HEK293 (cell line): ENCODE data around the gene CHMP5.
A peak's percentile ranks its signal among the peaks of the same experiment; 100 is the strongest.

ENCODE experiments used
- KLF10 ChIP-seq: fragments of 450-650 bp; IDR thresholded peaks from 2 replicates; pipeline ENCODE4 v1.5.1; 2018; ENCODE audit warnings: missing biosample characterization, mild to moderate bottlenecking, missing genetic modification characterization
- MZF1 ChIP-seq: fragments of 450-650 bp; formaldehyde crosslinking; IDR thresholded peaks from 2 replicates; pipeline ENCODE4 v1.5.1; 2017; ENCODE audit warnings: missing biosample characterization, missing genetic modification characterization, borderline replicate concordance
- ZBTB17 ChIP-seq: fragments of 450-650 bp; formaldehyde crosslinking; IDR thresholded peaks from 2 replicates; pipeline ENCODE4 v1.5.1; 2016; ENCODE audit warnings: missing biosample characterization, missing genetic modification characterization
- ZNF174 ChIP-seq: fragments of 450-650 bp; formaldehyde crosslinking; IDR thresholded peaks from 2 replicates; pipeline ENCODE4 v1.5.0; 2017; ENCODE audit warnings: missing biosample characterization, mild to moderate bottlenecking, missing genetic modification characterization
- ZNF202 ChIP-seq: fragments of 450-650 bp; formaldehyde crosslinking; IDR thresholded peaks from 2 replicates; pipeline ENCODE4 v1.5.1; 2016; ENCODE audit warnings: missing biosample characterization, missing genetic modification characterization, borderline replicate concordance
- ZNF211 ChIP-seq: fragments of 450-650 bp; formaldehyde crosslinking; IDR thresholded peaks from 2 replicates; pipeline ENCODE4 v1.5.1; 2016; ENCODE audit warnings: low read depth, missing biosample characterization, missing genetic modification characterization
- ZNF394 ChIP-seq: fragments of 450-650 bp; formaldehyde crosslinking; IDR thresholded peaks from 2 replicates; pipeline ENCODE4 v1.5.1; 2016; ENCODE audit warnings: missing biosample characterization, missing genetic modification characterization, mild to moderate bottlenecking, moderate library complexity, borderline replicate concordance
- ZNF404 ChIP-seq: fragments of 450-650 bp; formaldehyde crosslinking; IDR thresholded peaks from 2 replicates; pipeline ENCODE4 v1.5.1; 2017; ENCODE audit warnings: missing biosample characterization, missing genetic modification characterization
- ZNF501 ChIP-seq: fragments of 450-650 bp; formaldehyde crosslinking; IDR thresholded peaks from 2 replicates; pipeline ENCODE4 v1.5.1; 2016; ENCODE audit warnings: missing biosample characterization, missing genetic modification characterization
- ZNF530 ChIP-seq: fragments of 450-650 bp; formaldehyde crosslinking; IDR thresholded peaks from 2 replicates; pipeline ENCODE4 v1.5.1; 2016; ENCODE audit warnings: low read depth, missing biosample characterization, missing genetic modification characterization
- ZNF558 ChIP-seq: fragments of 450-650 bp; formaldehyde crosslinking; IDR thresholded peaks from 2 replicates; pipeline ENCODE4 v1.5.1; 2016; ENCODE audit warnings: missing biosample characterization, missing genetic modification characterization
- ZNF600 ChIP-seq: fragments of 450-650 bp; formaldehyde crosslinking; IDR thresholded peaks from 2 replicates; pipeline ENCODE4 v1.5.1; 2016; ENCODE audit warnings: missing biosample characterization, missing genetic modification characterization
- ZNF701 ChIP-seq: fragments of 450-650 bp; formaldehyde crosslinking; IDR thresholded peaks from 2 replicates; pipeline ENCODE4 v1.5.1; 2016; ENCODE audit warnings: missing biosample characterization, missing genetic modification characterization
- ZNF768 ChIP-seq: fragments of 450-650 bp; formaldehyde crosslinking; IDR thresholded peaks from 2 replicates; pipeline ENCODE4 v1.5.1; 2018; ENCODE audit warnings: missing biosample characterization, mild to moderate bottlenecking, missing genetic modification characterization
- ZNF785 ChIP-seq: fragments of 450-650 bp; formaldehyde crosslinking; IDR thresholded peaks from 2 replicates; pipeline ENCODE4 v1.5.1; 2016; ENCODE audit warnings: missing biosample characterization, missing genetic modification characterization
- ZSCAN23 ChIP-seq: fragments of 450-650 bp; formaldehyde crosslinking; IDR thresholded peaks from 2 replicates; pipeline ENCODE4 v1.5.1; 2016; ENCODE audit warnings: missing biosample characterization, missing genetic modification characterization
- TF ChIP-seq, protein P1 (sequence below): fragments of 450-650 bp; formaldehyde crosslinking; IDR thresholded peaks from 2 replicates; pipeline ENCODE4 v1.5.1; 2016; ENCODE audit warnings: missing biosample characterization, missing genetic modification characterization
- TF ChIP-seq, protein P2 (sequence below): fragments of 450-650 bp; formaldehyde crosslinking; IDR thresholded peaks from 2 replicates; pipeline ENCODE4 v1.5.1; 2016; ENCODE audit warnings: missing biosample characterization, missing genetic modification characterization, low read depth
- TF ChIP-seq, protein P3 (sequence below): fragments of 450-650 bp; formaldehyde crosslinking; IDR thresholded peaks from 2 replicates; pipeline ENCODE4 v1.5.1; 2016; ENCODE audit warnings: missing biosample characterization, missing genetic modification characterization
- TF ChIP-seq, protein P4 (sequence below): fragments of 450-650 bp; formaldehyde crosslinking; IDR thresholded peaks from 2 replicates; pipeline ENCODE4 v1.5.1; 2016; ENCODE audit warnings: missing biosample characterization, missing genetic modification characterization
- TF ChIP-seq, protein P5 (sequence below): fragments of 450-650 bp; formaldehyde crosslinking; IDR thresholded peaks from 2 replicates; pipeline ENCODE4 v1.5.1; 2016; ENCODE audit warnings: missing biosample characterization, missing genetic modification characterization
- TF ChIP-seq, protein P6 (sequence below): fragments of 450-650 bp; formaldehyde crosslinking; IDR thresholded peaks from 2 replicates; pipeline ENCODE4 v1.5.1; 2016; ENCODE audit warnings: missing biosample characterization, missing genetic modification characterization
- TF ChIP-seq, protein P7 (sequence below): fragments of 450-650 bp; formaldehyde crosslinking; IDR thresholded peaks from 2 replicates; pipeline ENCODE4 v1.5.1; 2016; ENCODE audit warnings: missing biosample characterization, missing genetic modification characterization
- TF ChIP-seq, protein P8 (sequence below): fragments of 450-650 bp; formaldehyde crosslinking; IDR thresholded peaks from 2 replicates; pipeline ENCODE4 v1.5.1; 2016; ENCODE audit warnings: missing biosample characterization, missing genetic modification characterization

CHMP5 gene

DNA sequence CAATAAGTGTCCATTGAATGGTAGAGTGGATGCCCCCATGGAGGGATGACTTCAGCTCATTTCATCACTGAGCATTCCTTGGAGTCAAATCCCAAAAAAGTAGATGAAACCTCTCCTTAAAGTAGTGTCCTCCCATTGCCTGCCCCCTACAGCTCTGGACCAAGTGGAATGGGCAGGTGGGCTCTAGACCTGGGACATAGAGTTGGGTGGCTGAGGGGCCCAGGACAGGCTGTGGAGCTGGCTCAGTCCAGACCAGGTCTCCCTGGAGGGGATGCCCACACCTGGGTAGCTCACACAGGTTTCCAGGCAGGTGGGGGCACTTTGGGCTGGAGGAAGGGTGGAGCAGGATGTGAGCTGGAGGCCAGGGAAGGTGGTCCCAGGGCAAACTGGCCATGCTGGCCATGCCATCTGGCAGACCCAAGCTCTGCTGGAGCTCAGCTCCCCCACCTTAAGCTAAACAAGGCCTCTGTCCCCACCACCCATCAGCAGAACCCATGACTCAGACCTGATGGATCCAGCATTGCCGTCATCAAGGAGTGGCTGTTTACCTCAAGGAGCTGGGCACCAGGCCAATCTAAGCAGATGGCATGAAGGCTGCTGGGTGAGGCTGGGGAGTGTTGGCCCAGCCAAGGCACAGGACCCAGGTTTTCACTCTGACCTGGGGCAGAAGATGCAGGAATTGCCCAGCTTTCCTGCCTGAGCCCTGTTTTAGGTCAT, 31.1 kb upstream of the CHMP5 start (continued):
- no peak for TF ChIP-seq MZF1 (tag by site-specific recombination)
- no peak for TF ChIP-seq ZNF174 (tag by site-specific recombination)
- TF ChIP-seq ZNF768 (tag by site-specific recombination) = no peak
- TF ChIP-seq, protein P1, sequence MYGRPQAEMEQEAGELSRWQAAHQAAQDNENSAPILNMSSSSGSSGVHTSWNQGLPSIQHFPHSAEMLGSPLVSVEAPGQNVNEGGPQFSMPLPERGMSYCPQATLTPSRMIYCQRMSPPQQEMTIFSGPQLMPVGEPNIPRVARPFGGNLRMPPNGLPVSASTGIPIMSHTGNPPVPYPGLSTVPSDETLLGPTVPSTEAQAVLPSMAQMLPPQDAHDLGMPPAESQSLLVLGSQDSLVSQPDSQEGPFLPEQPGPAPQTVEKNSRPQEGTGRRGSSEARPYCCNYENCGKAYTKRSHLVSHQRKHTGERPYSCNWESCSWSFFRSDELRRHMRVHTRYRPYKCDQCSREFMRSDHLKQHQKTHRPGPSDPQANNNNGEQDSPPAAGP (tag by site-specific recombination) = peak; percentile 95
- peak; percentile 65; the same call in 1 of the 2 replicates for TF ChIP-seq ZNF600 (tag by site-specific recombination)
- TF ChIP-seq, protein P2, sequence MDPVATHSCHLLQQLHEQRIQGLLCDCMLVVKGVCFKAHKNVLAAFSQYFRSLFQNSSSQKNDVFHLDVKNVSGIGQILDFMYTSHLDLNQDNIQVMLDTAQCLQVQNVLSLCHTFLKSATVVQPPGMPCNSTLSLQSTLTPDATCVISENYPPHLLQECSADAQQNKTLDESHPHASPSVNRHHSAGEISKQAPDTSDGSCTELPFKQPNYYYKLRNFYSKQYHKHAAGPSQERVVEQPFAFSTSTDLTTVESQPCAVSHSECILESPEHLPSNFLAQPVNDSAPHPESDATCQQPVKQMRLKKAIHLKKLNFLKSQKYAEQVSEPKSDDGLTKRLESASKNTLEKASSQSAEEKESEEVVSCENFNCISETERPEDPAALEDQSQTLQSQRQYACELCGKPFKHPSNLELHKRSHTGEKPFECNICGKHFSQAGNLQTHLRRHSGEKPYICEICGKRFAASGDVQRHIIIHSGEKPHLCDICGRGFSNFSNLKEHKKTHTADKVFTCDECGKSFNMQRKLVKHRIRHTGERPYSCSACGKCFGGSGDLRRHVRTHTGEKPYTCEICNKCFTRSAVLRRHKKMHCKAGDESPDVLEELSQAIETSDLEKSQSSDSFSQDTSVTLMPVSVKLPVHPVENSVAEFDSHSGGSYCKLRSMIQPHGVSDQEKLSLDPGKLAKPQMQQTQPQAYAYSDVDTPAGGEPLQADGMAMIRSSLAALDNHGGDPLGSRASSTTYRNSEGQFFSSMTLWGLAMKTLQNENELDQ (tag by site-specific recombination) = no peak
- TF ChIP-seq, protein P3, sequence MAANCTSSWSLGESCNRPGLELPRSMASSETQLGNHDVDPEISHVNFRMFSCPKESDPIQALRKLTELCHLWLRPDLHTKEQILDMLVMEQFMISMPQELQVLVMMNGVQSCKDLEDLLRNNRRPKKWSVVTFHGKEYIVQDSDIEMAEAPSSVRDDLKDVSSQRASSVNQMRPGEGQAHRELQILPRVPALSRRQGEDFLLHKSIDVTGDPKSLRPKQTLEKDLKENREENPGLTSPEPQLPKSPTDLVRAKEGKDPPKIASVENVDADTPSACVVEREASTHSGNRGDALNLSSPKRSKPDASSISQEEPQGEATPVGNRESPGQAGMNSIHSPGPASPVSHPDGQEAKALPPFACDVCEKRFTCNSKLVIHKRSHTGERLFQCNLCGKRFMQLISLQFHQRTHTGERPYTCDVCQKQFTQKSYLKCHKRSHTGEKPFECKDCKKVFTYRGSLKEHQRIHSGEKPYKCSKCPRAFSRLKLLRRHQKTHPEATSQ (tag by site-specific recombination) = no peak
- no peak for TF ChIP-seq KLF10 (tag by site-specific recombination)
- no peak for TF ChIP-seq ZNF394 (tag by site-specific recombination)
- TF ChIP-seq ZSCAN23 (tag by site-specific recombination) = no peak
- no peak for TF ChIP-seq ZNF211 (tag by site-specific recombination)
- TF ChIP-seq ZNF530 = no peak
- no peak for TF ChIP-seq ZNF785
- no peak for TF ChIP-seq ZNF701
- no peak for TF ChIP-seq ZNF558 (tag by site-specific recombination)
- TF ChIP-seq, protein P4, sequence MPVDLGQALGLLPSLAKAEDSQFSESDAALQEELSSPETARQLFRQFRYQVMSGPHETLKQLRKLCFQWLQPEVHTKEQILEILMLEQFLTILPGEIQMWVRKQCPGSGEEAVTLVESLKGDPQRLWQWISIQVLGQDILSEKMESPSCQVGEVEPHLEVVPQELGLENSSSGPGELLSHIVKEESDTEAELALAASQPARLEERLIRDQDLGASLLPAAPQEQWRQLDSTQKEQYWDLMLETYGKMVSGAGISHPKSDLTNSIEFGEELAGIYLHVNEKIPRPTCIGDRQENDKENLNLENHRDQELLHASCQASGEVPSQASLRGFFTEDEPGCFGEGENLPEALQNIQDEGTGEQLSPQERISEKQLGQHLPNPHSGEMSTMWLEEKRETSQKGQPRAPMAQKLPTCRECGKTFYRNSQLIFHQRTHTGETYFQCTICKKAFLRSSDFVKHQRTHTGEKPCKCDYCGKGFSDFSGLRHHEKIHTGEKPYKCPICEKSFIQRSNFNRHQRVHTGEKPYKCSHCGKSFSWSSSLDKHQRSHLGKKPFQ = no peak
- TF ChIP-seq, protein P5, sequence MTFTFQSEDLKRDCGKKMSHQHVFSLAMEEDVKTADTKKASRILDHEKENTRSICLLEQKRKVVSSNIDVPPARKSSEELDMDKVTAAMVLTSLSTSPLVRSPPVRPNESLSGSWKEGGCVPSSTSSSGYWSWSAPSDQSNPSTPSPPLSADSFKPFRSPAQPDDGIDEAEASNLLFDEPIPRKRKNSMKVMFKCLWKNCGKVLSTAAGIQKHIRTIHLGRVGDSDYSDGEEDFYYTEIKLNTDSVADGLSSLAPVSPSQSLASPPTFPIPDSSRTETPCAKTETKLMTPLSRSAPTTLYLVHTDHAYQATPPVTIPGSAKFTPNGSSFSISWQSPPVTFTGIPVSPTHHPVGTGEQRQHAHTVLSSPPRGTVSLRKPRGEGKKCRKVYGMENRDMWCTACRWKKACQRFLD (tag by site-specific recombination) = no peak
- TF ChIP-seq ZBTB17 = 0 out of 2 replicates have a peak, but pooled peaks have one; percentile 22
- TF ChIP-seq, protein P6, sequence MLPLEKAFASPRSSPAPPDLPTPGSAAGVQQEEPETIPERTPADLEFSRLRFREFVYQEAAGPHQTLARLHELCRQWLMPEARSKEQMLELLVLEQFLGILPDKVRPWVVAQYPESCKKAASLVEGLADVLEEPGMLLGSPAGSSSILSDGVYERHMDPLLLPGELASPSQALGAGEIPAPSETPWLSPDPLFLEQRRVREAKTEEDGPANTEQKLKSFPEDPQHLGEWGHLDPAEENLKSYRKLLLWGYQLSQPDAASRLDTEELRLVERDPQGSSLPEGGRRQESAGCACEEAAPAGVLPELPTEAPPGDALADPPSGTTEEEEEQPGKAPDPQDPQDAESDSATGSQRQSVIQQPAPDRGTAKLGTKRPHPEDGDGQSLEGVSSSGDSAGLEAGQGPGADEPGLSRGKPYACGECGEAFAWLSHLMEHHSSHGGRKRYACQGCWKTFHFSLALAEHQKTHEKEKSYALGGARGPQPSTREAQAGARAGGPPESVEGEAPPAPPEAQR = no peak
- TF ChIP-seq ZNF501 (tag by site-specific recombination) = no peak
- no peak for TF ChIP-seq ZNF404 (tag by site-specific recombination)
- TF ChIP-seq ZNF202 (tag by site-specific recombination) = no peak
- TF ChIP-seq, protein P7, sequence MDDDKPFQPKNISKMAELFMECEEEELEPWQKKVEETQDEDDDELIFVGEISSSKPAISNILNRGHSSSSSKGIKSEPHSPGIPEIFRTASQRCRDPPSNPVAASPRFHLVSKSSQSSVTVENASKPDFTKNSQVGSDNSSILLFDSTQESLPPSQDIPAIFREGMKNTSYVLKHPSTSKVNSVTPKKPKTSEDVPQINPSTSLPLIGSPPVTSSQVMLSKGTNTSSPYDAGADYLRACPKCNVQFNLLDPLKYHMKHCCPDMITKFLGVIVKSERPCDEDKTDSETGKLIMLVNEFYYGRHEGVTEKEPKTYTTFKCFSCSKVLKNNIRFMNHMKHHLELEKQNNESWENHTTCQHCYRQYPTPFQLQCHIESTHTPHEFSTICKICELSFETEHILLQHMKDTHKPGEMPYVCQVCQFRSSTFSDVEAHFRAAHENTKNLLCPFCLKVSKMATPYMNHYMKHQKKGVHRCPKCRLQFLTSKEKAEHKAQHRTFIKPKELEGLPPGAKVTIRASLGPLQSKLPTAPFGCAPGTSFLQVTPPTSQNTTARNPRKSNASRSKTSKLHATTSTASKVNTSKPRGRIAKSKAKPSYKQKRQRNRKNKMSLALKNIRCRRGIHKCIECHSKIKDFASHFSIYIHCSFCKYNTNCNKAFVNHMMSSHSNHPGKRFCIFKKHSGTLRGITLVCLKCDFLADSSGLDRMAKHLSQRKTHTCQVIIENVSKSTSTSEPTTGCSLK (tag by site-specific recombination) = no peak
- TF ChIP-seq, protein P8, sequence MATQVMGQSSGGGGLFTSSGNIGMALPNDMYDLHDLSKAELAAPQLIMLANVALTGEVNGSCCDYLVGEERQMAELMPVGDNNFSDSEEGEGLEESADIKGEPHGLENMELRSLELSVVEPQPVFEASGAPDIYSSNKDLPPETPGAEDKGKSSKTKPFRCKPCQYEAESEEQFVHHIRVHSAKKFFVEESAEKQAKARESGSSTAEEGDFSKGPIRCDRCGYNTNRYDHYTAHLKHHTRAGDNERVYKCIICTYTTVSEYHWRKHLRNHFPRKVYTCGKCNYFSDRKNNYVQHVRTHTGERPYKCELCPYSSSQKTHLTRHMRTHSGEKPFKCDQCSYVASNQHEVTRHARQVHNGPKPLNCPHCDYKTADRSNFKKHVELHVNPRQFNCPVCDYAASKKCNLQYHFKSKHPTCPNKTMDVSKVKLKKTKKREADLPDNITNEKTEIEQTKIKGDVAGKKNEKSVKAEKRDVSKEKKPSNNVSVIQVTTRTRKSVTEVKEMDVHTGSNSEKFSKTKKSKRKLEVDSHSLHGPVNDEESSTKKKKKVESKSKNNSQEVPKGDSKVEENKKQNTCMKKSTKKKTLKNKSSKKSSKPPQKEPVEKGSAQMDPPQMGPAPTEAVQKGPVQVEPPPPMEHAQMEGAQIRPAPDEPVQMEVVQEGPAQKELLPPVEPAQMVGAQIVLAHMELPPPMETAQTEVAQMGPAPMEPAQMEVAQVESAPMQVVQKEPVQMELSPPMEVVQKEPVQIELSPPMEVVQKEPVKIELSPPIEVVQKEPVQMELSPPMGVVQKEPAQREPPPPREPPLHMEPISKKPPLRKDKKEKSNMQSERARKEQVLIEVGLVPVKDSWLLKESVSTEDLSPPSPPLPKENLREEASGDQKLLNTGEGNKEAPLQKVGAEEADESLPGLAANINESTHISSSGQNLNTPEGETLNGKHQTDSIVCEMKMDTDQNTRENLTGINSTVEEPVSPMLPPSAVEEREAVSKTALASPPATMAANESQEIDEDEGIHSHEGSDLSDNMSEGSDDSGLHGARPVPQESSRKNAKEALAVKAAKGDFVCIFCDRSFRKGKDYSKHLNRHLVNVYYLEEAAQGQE (tag by site-specific recombination) = no peak
